Measurements from ENCODE around the gene MYO7B.

The MYO7B gene

GRCh38 chr2:127590386-127591190 is 55.1 kb downstream of the MYO7B start:
- DNase-seq = no peak

- DNase-seq = peak; percentile 56
These were observed 55.9 kb downstream of the MYO7B start for GRCh38 chr2:127591221-127591923.

- DNase-seq = no peak
These were observed 57.3 kb downstream of the MYO7B start for GRCh38 chr2:127592761-127593227.

GRCh38 chr2:127593228-127594115 is 58.0 kb downstream of the MYO7B start:
- DNase-seq = no peak

GRCh38 chr2:127594116-127594591 is 58.7 kb downstream of the MYO7B start:
- no peak for DNase-seq

- no peak for DNase-seq
These were observed 61.0 kb downstream of the MYO7B start for GRCh38 chr2:127596311-127597045.

- no peak for DNase-seq
These were observed 61.8 kb downstream of the MYO7B start for GRCh38 chr2:127597046-127597983.

GRCh38 chr2:127597984-127598380 is 62.5 kb downstream of the MYO7B start:
- DNase-seq = peak; percentile 12

GRCh38 chr2:127598711-127599110 is 63.2 kb downstream of the MYO7B start:
- peak; percentile 5 for DNase-seq

GRCh38 chr2:127599211-127599610 is 63.7 kb downstream of the MYO7B start:
- peak; percentile 29 for DNase-seq

- no peak for DNase-seq
These were observed 69.5 kb downstream of the MYO7B start for GRCh38 chr2:127604986-127605385.

GRCh38 chr2:127605691-127606263 is 70.3 kb downstream of the MYO7B start:
- no peak for DNase-seq

- no peak for DNase-seq
These were observed 71.3 kb downstream of the MYO7B start for GRCh38 chr2:127606625-127607398.

GRCh38 chr2:127607399-127607908 is 72.0 kb downstream of the MYO7B start:
- no peak for DNase-seq

GRCh38 chr2:127608061-127609030 is 72.9 kb downstream of the MYO7B start:
- DNase-seq = no peak

- DNase-seq = no peak
These were observed 73.7 kb downstream of the MYO7B start for GRCh38 chr2:127609031-127609751.

GRCh38 chr2:127609818-127610217 is 74.3 kb downstream of the MYO7B start:
- DNase-seq = no peak
